ENCODE results near the gene TTLL12.

The TTLL12 gene

GRCh38 chr22:43213051-43213450 is 26.1 kb upstream of the TTLL12 start:
- no peak for DNase-seq

DNA sequence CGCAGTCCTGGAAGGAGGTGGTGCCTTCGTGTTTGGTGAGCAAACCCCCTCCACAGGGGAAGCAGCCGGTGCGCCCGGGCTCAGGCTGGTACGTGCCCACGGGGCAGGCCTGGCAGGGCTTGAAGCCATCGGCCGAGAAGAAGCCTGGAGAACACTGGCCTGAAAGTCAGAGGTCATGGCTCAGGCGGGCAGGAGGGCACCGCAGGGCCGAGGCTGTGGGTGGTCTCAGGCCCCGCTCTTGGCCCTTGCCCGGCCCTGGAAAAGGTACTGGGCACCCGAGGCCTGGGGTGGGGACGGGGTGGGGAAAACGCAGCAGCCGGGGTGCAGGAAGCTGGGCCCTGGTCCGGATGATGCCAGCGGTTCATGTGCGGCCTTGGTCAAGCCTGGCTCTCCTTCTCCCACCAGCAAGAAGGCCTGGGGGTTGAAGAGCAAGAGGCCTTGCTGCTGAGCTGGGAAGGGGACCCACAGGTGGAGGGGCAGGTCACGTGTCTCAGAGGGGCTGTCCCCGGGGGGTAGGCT is 25.6 kb upstream of the TTLL12 start:
- no peak for DNase-seq

DNA sequence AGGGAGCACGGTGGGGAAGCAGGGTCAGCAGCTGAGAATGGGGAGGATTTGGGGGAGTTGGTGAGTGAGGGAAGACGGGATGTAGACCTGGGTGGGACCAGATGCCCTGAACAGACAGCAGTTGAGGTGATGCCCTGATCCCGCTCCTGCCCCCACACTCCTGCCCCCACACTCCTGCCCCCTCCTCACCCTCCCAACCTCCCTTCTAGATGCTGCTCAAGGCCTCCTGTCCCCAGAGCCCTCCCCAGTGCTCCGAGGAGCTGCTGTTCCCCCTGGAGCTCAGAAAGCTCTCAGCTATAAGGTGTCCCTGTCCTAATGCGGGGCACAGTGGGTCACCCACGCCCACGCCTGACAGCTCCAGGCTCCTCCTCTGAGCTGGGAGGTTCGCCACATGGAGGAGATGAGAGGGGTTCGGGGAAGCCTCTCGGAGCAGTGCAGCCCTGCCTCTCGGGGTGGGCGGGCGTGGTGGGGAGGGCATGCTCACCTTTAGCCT is 25.1 kb upstream of the TTLL12 start:
- DNase-seq = no peak

GRCh38 chr22:43210631-43211515 is 23.9 kb upstream of the TTLL12 start:
- DNase-seq = no peak

DNA sequence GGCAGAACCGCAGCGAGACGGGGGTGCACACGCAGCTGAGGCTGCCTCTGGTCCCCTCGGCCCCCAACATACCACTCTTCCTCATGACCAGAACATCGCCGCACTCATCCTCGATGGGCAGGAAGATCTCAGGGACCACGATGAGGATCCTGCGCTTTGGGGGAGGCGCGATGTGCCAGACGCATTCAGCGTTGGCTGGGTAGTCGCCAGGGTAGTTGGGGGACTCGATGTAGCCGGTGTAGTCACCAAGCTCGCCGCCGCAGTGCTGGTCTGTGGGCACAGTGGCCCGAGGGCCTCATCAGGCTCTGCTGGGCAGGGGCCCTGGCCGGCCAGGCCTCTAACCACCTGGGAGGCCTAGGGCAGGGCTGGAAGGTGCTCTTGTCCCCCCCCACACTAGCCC is 23.0 kb upstream of the TTLL12 start:
- DNase-seq = no peak

DNA sequence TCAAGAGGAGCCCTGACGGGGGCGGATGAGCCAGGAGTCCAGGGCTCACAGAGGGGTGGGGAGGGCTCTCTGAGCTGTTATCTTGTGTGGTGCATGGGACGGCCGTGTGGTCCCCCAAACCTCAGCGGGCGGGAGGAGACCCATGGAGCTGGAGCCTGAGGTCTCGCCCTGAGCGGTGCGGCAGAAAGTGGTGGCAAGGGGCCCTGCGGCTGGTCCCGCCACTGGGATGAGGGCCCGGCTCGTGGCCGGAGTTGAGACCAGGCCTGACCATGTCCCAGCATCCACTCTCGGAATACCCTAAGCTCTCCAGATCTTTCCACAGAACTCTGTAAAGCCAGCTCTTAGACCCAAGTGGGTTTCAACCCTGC is 22.6 kb upstream of the TTLL12 start:
- no peak for DNase-seq

DNA sequence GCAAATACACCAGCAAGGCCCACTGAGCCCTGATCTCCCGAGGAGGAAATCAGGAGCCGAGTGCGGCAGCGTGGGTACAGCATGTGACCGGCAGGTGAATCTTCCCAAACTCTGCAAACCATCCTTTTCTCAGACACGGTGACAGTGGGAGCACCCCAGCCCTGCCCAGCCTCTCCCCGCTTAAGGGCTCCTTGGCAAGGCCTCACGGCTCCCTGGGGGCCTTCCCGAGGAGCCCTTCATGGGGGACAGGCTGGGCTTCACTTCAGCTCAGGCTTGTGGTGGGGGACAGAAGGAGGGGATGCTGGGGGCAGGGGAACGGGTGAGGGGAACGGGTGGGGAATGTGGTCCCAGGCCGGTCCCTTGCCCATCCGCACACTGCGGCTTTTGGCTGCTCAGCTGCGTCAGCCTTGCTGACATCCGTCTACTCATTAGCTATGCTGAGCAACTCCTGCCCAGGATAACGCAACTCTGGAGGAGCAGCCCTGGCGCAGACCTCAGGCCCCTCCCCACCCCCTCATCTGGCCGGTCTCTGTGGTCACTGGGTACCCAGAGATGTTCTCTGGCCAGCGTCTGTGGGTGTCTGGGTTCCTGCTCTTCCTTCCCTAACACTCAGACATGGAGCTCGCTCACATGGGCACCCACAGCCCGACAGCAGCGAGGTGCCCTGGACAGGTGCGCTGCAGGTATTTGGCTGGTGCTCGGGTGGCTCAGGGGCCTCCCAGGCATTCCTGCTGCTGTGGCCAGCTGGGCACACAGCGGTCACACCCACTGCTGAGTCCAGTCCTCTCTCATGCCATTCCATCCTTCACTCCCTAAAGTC is 22.0 kb upstream of the TTLL12 start:
- DNase-seq = no peak

DNA sequence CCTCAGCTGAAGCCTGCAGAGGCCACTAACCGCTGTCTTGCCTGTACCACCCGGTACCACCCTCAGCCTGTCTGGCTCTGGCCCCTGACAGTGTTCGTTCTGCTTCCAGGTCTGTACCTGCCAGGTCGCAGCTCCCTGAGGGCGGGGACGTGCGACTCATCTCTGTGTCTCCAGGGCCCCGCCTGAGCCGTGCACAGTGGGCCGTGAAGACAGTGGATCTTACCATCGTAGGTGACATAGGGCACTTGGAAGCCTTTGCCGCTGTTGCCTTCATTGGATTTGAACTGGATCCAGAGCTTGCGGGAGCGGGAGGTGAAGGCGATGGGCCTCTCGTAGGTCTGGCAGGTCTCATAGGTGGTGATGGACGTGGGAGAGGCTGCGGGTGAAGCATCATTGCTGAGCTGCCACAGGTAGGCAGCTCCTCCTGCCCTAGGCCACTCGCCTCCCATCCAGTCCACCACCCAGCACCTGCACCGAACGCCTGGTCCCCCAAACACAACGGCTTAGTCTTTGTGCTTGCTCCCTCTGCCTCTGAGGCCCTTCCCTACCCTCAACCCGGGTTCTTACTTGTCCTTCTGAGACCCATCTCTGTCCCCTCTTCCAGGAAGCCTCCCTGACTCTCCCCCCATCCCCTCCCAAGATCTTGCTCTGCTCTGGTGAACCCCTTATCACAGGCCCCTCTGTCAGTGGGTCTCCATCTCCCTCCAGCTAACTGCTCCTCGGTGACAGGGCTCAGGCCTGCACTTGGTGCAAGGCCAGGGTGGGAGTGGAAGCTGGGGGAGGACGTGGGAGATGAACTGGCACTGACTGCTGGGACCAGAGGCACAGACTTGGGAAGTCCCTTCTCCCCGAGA is 21.1 kb upstream of the TTLL12 start:
- DNase-seq = no peak

DNA sequence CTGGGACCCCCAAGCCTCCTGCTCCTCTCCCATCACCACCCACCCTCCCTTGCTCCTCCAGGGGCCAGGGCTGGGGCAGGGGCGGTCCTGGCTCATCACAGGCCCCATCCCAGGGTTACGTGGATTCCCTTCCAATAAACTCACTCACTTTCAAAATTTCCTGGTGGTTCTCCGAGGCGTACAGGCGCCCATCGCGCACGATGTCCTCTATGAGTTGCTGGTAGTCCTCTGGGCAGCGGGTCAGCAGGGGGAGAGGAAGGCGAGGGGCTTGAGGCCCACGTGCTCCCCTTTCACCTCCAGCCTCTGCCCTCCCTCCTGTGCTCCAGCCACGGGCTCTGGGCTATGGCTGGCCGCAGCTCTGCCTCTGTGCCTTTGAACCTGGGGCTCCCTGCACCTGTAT is 20.5 kb upstream of the TTLL12 start:
- DNase-seq = no peak

DNA sequence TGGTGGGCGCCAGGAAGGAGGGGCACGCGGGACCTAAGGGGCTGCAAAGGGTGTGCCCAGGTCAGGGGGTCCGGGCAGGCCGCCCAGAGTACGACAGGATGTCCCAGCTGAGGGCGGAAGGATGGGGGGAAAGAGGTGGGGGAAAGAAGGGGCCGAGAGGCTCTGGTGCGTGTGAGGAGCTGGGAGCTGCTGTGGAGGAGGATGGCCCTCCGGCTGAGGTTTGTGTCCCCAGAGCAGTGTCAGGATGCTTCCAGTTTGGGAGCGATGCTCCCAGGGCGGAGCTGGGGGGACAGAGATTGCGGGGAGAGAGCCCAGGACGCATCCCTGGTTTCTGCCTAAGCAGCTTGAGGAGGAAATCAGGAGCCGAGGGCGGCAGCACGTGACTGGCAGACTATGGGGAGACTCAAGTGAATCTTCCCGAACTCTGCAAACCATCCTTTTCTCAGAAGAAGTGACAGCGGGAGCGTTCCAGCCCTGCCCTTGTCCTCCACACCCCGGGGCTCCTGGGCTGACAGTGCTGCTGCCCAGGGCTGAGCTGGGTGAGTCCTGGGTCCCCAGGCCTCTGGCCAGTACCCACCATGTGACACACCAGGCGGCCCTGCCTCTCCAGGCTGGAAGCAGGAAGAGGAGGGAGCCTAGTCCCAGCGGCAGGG is 19.7 kb upstream of the TTLL12 start:
- DNase-seq = no peak

DNA sequence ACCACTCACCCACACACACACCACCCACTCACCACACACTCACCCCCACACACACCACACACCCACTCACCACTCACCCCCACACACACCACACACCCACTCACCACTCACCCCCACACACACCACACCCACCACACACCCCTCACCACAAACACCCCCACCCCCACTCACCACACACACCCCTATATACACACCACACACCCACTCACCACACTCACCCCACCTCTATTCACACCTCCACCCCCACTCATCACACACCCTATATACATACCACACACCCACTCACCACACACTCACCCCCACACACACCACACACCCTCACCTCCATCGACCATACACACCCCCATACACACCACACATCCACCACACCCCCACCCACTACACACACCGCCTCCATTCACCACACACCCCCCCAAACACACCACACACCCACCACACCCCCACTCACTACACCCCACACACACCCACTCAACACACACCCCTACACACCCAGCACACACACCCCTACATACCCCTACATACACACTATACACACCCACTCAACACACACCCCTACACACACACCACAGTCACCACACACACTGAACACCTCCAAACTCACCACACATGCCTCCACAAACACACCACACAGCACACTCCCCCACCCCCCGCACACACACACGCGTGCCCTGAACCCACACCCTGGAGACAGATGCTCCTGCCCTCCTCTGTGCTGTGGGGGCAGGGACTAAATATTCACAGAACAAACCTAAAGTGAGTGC is 19.0 kb upstream of the TTLL12 start:
- no peak for DNase-seq

DNA sequence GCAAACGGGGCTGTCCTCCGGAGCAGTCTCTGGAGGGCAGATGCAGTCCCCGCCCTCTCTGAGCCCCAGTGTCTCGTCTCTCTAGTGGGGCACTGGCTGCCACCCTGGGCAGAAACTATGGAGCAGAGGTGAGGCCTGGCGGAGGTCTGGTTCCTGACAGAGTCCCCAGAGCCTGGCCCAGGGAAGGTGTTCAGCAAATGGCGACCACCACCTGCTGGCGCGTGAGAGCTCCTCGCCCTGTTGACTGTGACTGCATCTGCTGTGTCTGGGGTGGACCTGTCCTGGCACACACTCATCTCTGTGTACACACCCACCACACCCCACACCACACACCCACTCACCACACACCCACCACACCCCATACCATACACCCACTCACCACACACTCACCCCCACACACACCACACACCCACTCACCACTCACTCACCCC is 18.3 kb upstream of the TTLL12 start:
- DNase-seq = no peak

GRCh38 chr22:43203471-43203981 is 16.6 kb upstream of the TTLL12 start:
- DNase-seq = no peak

- DNase-seq = no peak
Observed at GRCh38 chr22:43202756-43203410, 15.9 kb upstream of the TTLL12 start.

DNA sequence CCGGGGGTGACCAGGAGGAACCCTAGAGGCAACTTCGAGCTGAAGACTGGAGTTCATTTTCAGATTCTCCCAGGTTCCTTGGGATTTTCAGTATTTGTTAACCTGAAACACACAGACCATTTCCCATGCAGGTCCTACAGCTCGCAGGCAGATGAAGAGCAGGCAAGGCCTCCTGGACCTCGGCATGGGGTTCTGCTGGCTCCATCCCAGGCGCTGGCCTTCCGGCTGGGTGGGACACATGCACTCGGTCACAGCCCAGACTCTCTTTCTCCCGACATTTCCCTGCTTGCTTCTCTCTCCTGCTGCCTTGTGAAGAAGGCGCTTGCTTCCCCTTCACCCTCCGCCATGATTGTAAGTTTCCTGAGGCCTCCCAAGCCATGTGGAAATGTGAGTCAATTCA is 15.4 kb upstream of the TTLL12 start:
- no peak for DNase-seq

GRCh38 chr22:43201486-43202219 is 14.7 kb upstream of the TTLL12 start:
- DNase-seq = no peak

DNA sequence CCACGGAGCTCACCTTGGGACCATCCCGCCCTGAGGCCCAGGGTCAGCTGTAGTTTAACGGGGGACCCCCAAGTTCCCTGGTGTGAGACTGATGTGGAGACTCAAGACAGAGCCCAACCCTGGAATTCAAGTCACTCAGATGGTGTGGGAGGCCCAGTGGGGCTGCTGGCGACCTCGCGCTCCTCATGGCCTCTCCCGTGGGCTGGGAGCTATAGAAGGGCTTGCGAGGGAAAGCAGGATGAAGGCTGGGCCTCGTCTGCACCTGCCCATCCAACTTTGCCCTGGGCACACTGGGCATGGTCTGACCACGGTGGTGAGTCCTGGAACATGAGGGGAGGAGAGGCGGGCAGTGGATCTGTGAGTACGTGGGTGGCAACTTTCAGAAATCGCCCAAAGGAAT is 13.6 kb upstream of the TTLL12 start:
- no peak for DNase-seq

- no peak for DNase-seq
Observed at GRCh38 chr22:43200031-43200430, 13.1 kb upstream of the TTLL12 start.

DNA sequence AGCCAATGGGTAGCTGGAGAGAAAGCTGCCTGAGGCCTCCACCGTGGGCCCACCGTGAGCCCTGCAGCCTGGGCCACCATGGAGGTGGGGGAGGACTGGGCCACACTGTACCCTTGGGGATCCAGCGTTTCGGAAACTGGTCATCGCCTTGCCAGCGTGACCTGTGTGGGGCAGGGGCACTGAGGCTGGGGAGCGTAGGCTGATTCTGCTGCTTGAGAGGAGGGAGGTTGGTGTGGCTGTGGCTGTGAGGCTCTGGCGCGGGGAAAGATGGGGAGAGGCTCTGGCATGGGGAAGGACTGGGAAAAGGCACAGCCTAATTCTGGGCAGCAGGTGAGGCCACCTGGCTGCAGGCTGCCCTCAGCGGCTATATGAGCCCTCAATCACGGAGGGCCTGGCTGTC is 12.6 kb upstream of the TTLL12 start:
- DNase-seq = no peak

DNA sequence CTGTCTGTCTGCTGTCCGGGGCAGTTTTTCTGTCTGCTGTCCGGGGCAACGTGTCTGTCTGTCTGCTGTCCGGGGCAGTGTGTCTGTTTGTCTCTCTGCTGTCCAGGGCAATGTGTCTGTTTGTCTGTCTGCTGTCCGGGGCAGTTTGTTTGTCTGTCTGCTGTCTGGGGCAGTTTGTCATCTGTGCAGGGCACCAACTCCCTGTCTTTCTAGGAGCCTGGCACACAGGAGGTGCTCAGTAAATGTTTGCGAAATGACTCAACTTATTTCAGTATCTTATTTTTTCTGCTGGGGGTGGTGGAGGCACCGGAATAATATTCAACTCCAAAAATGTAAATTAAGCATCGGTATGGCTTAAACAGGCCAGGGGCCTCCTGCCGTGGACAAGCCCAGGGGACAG is 12.0 kb upstream of the TTLL12 start:
- no peak for DNase-seq
